ENCODE measurements around the gene DYNC1LI2.

DYNC1LI2 gene

GRCh38 chr16:66673691-66674090, 77.7 kb downstream of the DYNC1LI2 start (continued):
- TF ChIP-seq, protein P1, sequence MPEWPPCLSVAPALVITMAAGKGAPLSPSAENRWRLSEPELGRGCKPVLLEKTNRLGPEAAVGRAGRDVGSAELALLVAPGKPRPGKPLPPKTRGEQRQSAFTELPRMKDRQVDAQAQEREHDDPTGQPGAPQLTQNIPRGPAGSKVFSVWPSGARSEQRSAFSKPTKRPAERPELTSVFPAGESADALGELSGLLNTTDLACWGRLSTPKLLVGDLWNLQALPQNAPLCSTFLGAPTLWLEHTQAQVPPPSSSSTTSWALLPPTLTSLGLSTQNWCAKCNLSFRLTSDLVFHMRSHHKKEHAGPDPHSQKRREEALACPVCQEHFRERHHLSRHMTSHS (tag by site-specific recombination; IDR thresholded peaks at IDR 0.05) = no peak
- TF ChIP-seq ZSCAN23 (tag by site-specific recombination; IDR thresholded peaks at IDR 0.05) = no peak
- TF ChIP-seq ZNF837 (tag by site-specific recombination; IDR thresholded peaks at IDR 0.05) = no peak
- TF ChIP-seq YY1 (tag by site-specific recombination; IDR thresholded peaks at IDR 0.05) = no peak
- no peak for TF ChIP-seq KLF1 (tag by site-specific recombination; IDR thresholded peaks at IDR 0.05)
- no peak for TF ChIP-seq FEZF1 (tag by site-specific recombination; IDR thresholded peaks at IDR 0.05)
- no peak for TF ChIP-seq ZNF202 (tag by site-specific recombination; IDR thresholded peaks at IDR 0.05; ENCODE audit: borderline replicate concordance)
- no peak for TF ChIP-seq MEIS1 (CRISPR knock-in tag; IDR thresholded peaks at IDR 0.05; ENCODE audit: borderline replicate concordance)
- TF ChIP-seq, protein P2, sequence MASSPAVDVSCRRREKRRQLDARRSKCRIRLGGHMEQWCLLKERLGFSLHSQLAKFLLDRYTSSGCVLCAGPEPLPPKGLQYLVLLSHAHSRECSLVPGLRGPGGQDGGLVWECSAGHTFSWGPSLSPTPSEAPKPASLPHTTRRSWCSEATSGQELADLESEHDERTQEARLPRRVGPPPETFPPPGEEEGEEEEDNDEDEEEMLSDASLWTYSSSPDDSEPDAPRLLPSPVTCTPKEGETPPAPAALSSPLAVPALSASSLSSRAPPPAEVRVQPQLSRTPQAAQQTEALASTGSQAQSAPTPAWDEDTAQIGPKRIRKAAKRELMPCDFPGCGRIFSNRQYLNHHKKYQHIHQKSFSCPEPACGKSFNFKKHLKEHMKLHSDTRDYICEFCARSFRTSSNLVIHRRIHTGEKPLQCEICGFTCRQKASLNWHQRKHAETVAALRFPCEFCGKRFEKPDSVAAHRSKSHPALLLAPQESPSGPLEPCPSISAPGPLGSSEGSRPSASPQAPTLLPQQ (tag by site-specific recombination; IDR thresholded peaks at IDR 0.05) = no peak
- TF ChIP-seq ZNF138 (tag by site-specific recombination; IDR thresholded peaks at IDR 0.05; ENCODE audit: borderline replicate concordance) = no peak
- no peak for TF ChIP-seq MZF1 (tag by site-specific recombination; IDR thresholded peaks at IDR 0.05; ENCODE audit: borderline replicate concordance)
- no peak for TF ChIP-seq ZNF529 (tag by site-specific recombination; IDR thresholded peaks at IDR 0.05; ENCODE audit: insufficient replicate concordance)

Data from HEK293 (cell line).